ENCODE results near the gene CDHR1.
"Not testable (repeated sequence)": the region's sequence is repeated elsewhere in the genome, so short reads cannot be mapped to it uniquely, and the experiment has no call there.

CDHR1 gene

DNA sequence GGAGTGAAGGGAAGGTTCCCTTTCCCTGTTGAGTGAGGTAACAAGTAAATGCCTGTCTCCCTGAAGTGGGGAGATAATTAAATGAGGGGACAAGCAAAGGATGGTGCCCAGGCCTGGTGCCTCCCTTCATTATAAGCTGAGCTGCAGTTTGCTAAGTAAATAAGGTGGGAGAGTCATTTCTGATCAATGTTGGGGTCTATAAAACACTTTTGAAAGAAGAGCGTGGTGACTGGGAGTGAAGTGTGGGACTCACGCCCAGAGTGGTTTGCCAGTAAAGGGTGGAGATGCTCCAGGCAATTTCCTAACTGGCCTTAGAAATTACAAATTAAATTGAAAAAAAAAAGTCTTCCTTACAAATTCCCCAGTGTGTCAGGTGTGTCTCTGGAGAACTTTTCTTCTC, 30.3 kb upstream of the CDHR1 start:
- TF ChIP-seq, protein P1, sequence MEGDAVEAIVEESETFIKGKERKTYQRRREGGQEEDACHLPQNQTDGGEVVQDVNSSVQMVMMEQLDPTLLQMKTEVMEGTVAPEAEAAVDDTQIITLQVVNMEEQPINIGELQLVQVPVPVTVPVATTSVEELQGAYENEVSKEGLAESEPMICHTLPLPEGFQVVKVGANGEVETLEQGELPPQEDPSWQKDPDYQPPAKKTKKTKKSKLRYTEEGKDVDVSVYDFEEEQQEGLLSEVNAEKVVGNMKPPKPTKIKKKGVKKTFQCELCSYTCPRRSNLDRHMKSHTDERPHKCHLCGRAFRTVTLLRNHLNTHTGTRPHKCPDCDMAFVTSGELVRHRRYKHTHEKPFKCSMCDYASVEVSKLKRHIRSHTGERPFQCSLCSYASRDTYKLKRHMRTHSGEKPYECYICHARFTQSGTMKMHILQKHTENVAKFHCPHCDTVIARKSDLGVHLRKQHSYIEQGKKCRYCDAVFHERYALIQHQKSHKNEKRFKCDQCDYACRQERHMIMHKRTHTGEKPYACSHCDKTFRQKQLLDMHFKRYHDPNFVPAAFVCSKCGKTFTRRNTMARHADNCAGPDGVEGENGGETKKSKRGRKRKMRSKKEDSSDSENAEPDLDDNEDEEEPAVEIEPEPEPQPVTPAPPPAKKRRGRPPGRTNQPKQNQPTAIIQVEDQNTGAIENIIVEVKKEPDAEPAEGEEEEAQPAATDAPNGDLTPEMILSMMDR (IDR thresholded peaks at IDR 0.05; ENCODE audit: control insufficient read depth, insufficient read depth, low read depth, low read length, missing control alignments), result no peak
- DNase-seq (ENCODE audit: low read depth), result no peak
- H3K4me3 ChIP-seq (ENCODE audit: control insufficient read depth, low read depth, low read length), result no peak overlapping the region

DNA sequence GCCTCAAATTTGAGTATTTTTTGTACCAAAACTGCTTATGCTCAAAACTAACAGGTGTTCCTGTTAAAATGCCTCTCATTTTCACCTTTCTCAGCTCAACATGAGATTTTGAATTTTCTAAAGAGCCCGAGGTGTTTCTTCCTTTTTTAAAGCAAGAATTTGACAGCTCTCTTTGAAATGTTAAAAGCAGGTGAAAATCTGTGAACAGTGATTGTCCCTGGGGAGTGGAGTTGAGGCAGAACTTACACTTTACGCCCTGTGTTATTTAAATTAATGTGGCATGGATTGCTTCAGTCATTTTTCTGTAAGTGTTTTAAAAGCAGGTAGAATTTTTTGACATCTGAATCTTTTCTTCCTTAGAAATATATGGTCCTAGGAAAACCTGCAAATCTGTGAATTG, 29.9 kb upstream of the CDHR1 start:
- no peak overlapping the region for H3K4me3 ChIP-seq (ENCODE audit: control insufficient read depth, low read depth, low read length)
- DNase-seq (ENCODE audit: low read depth), result no peak
- TF ChIP-seq, protein P1 (IDR thresholded peaks at IDR 0.05; ENCODE audit: control insufficient read depth, insufficient read depth, low read depth, low read length, missing control alignments), result no peak

DNA sequence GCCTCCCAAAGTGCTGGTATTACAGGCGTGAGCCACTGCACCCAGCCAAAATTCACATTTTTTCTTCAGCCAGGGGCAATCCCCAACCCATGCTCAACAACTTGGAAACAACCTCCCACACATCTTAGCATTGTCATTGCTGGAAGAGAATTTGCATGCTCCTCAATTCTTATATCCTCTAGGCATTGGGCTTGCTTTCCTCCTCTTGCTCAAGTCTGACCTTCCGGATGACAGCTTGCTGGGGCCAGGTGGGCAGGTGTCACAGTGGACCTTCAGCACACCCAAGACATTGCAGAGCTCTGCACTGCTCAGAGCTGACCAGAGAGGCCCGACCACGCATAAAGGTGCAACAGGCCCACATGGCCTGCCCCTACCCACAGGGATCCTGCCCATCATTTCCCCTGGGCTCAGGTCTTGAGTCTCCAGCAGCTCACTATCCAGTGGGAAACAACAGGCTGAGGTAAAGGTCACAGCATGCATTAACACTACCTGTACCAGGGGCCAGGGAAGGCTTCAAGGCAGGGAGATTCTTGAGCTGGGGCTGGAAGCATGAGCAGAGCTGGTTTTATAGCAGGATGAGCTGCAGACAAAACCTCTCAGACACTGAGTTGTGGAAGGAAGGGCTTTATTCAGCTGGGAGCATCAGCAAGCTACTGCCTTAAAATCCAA, 27.6 kb upstream of the CDHR1 start:
- no peak for DNase-seq (ENCODE audit: low read depth)
- no peak overlapping the region for H3K4me3 ChIP-seq (ENCODE audit: control insufficient read depth, low read depth, low read length)
- TF ChIP-seq, protein P1 (IDR thresholded peaks at IDR 0.05; ENCODE audit: control insufficient read depth, insufficient read depth, low read depth, low read length, missing control alignments), result no peak

- DNase-seq (ENCODE audit: low read depth); H3K4me3 ChIP-seq (ENCODE audit: control insufficient read depth, low read depth, low read length): not testable (repeated sequence)
These were observed 27.1 kb upstream of the CDHR1 start for GRCh38 chr10:84167289-84167653.

DNA sequence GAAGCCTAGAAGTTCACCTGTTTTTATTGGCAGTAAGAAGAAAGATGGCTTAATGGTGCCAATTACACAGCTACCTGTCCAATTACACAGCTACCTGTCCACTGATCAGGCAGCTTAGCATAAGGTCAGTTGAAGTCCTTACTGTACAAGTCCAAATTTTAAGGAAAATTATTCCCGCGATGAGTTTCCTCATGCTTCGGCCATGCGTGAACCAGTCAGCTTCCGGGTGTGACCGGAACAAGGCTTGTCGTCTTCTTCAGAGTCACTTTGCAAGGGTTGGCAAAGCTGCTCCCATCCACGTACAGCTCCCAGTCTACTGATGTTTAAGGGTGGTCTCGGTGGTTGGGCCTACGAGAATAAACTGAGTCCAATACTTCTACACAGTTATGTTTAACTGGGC, 26.0 kb upstream of the CDHR1 start:
- DNase-seq (ENCODE audit: low read depth); H3K4me3 ChIP-seq (ENCODE audit: control insufficient read depth, low read depth, low read length): not testable (repeated sequence)

DNA sequence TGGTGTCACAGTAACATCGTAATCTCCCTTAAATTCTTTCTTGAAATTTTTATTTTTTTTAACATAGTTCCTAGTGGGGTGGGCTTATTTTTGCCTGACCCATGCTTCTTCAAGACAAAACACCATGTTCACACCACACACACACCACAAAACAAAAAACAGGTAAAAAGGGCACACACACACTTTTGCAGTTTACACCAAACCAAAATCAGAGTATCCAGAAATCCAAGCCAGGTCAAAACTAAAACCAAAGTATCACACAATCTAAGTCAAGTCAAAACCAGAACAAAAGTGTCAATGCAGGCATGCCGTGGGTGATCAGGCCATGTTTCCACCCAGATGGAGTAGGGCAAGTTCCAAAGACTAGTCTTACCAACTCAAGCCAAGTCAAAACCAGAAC, 23.1 kb upstream of the CDHR1 start:
- DNase-seq (ENCODE audit: low read depth); H3K4me3 ChIP-seq (ENCODE audit: control insufficient read depth, low read depth, low read length): not testable (repeated sequence)

GRCh38 chr10:84171700-84172466, 22.5 kb upstream of the CDHR1 start:
- not testable (repeated sequence) for DNase-seq (ENCODE audit: low read depth); H3K4me3 ChIP-seq (ENCODE audit: control insufficient read depth, low read depth, low read length)

- no peak for DNase-seq (ENCODE audit: low read depth)
These were observed 21.6 kb upstream of the CDHR1 start for GRCh38 chr10:84172467-84173356.

More at GRCh38 chr10:84172467-84173356, 21.6 kb upstream of the CDHR1 start:
- TF ChIP-seq, protein P1 (IDR thresholded peaks at IDR 0.05; ENCODE audit: control insufficient read depth, insufficient read depth, low read depth, low read length, missing control alignments), result no peak
- H3K4me3 ChIP-seq (ENCODE audit: control insufficient read depth, low read depth, low read length), result no peak overlapping the region
